ENCODE results near the gene ODAD4. TPM values are rescaled to one million over a fixed set of nuclear protein-coding genes. Genes with fewer than 3 reads are reported as not detected.

ODAD4 gene
- total RNA-seq, 6 experiments from 2014 or later: 0.12 to 0.13 (median 0.12) TPM; not detected in 3

DNA sequence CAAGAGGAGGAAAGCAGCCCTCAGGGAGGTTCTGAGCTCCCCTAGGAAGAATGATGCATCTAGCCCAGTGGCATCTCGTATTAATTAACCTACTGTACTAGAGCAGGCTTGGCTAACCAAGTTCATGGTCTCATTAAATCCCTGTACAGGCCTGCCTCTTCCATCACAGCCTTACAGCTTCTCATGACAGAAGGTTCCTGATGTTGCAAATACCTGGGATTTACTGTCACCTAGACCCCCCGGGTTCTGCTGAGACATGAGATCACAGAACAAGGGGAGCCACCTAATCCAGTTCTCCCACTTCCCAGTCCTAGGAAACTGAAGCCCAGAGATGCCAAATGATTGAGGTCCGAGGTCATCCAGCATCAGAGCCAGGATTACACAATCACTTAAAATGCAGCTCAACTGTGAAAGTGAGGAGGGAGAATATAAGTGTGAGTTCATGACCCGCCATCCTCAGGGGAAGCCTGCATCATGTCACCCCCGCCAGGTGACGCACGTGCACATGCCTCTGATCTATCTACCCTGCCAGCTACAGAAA is 35.6 kb upstream of the ODAD4 start:
- ATAC-seq (peak; percentile 72 to 85 (median 78)), DNase-seq (peak; percentile 60 to 76 (median 64))
- peak overlapping the region in 2 of 3 donors; percentile 24 to 87 for H3K27ac ChIP-seq
- H3K4me3 ChIP-seq: no peak overlapping the region
- no peaks in the 10 kb centered on the region for H3K27me3 ChIP-seq
- WGBS (ENCODE audit: insufficient coverage, low coverage, low lambda C conversion rate, missing lambda C conversion rate): 54% methylated on average over 6 of the region's 7 CpGs
- peaks cover 0 to 17% (median 10%) of the 10 kb centered on the region in 4 donors for H3K4me1 ChIP-seq
- peaks cover 5 to 55% (median 14%) of the 10 kb centered on the region in 4 donors for H3K36me3 ChIP-seq
- intact Hi-C loops (cut with DNase I): no loop called here
- TF ChIP-seq POLR2A (IDR thresholded peaks at IDR 0.05) (no peak), CTCF (IDR thresholded peaks at IDR 0.05) (peak in 2 of 4 donors; percentile 24 to 36)
- H3K9me3 ChIP-seq: no peaks in the 10 kb centered on the region

DNA sequence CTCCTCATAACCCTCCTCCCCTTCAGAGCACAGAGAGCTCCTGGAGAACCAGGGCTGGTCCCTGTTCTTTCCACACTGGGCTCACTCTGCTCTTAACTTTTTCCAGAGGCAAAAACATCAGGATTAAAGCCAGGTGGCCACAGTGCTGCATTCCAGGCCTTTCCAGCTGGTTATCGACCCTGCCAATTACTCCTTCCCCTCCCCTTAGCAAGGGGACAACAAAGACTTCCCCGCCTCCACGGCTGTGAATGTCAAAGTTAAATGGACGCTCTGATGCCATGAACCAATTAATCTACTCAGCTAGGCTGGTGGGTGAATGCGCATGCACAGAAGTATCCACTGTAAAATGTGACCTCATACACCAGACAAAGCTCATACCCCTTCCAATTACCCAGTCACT is 34.8 kb upstream of the ODAD4 start:
- DNase-seq: peak in 1 of 3 donors; percentile 59
- 34% methylated on average over 5 of the region's 5 CpGs for WGBS (ENCODE audit: insufficient coverage, low coverage, low lambda C conversion rate, missing lambda C conversion rate)
- H3K4me1 ChIP-seq: peaks cover 0 to 17% (median 10%) of the 10 kb centered on the region in 4 donors
- TF ChIP-seq POLR2A (IDR thresholded peaks at IDR 0.05) (no peak), CTCF (IDR thresholded peaks at IDR 0.05) (no peak)
- peak; percentile 36 to 77 (median 53) for ATAC-seq
- H3K4me3 ChIP-seq: no peak overlapping the region
- no peaks in the 10 kb centered on the region for H3K27me3 ChIP-seq
- peak overlapping the region; percentile 10 to 87 (median 24) for H3K27ac ChIP-seq
- intact Hi-C loops (cut with DNase I): no loop called here
- H3K9me3 ChIP-seq: no peaks in the 10 kb centered on the region
- peaks cover 5 to 57% (median 12%) of the 10 kb centered on the region in 4 donors for H3K36me3 ChIP-seq

GRCh38 chr17:41896726-41897125 is 33.7 kb upstream of the ODAD4 start:
- ATAC-seq: no peak

GRCh38 chr17:41901646-41902045 is 28.8 kb upstream of the ODAD4 start:
- WGBS (ENCODE audit: insufficient coverage, low coverage, low lambda C conversion rate, missing lambda C conversion rate): 60% methylated on average over 8 of the region's 11 CpGs
- no peak overlapping the region for H3K27ac ChIP-seq
- no peak overlapping the region for H3K4me3 ChIP-seq
- H3K27me3 ChIP-seq: no peaks in the 10 kb centered on the region
- intact Hi-C loops (cut with DNase I): no loop called here
- DNase-seq (no peak), ATAC-seq (no peak)
- no peaks in the 10 kb centered on the region for H3K9me3 ChIP-seq
- H3K4me1 ChIP-seq: no peaks in the 10 kb centered on the region
- peaks cover 10 to 78% (median 18%) of the 10 kb centered on the region in 4 donors for H3K36me3 ChIP-seq
- no peak for TF ChIP-seq POLR2A (IDR thresholded peaks at IDR 0.05)
- no peak for TF ChIP-seq CTCF (IDR thresholded peaks at IDR 0.05)

More at GRCh38 chr17:41896726-41897125, 33.7 kb upstream of the ODAD4 start:
- H3K9me3 ChIP-seq: no peaks in the 10 kb centered on the region
- H3K4me3 ChIP-seq: no peak overlapping the region
- no peak overlapping the region for H3K27ac ChIP-seq
- peaks cover 0 to 17% (median 10%) of the 10 kb centered on the region in 4 donors for H3K4me1 ChIP-seq
- 67% methylated on average over 3 of the region's 6 CpGs for WGBS (ENCODE audit: insufficient coverage, low coverage, low lambda C conversion rate, missing lambda C conversion rate)
- no peak for DNase-seq
- H3K27me3 ChIP-seq: no peaks in the 10 kb centered on the region
- peaks cover 5 to 58% (median 12%) of the 10 kb centered on the region in 4 donors for H3K36me3 ChIP-seq
- TF ChIP-seq POLR2A (IDR thresholded peaks at IDR 0.05): no peak
- TF ChIP-seq CTCF (IDR thresholded peaks at IDR 0.05): no peak
- intact Hi-C loops (cut with DNase I): no loop called here
